HG03521 (cell line): ENCODE results near the gene CDK11A.
"Not testable (repeated sequence)": the region's sequence is repeated elsewhere in the genome, so short reads cannot be mapped to it uniquely, and the experiment has no call there.

Experiments
- ATAC-seq: cut with Tn5 transposase; IDR thresholded peaks from one replicate; pipeline ENCODE4 v1.9.1; 2021; ENCODE audit warnings: mild to moderate bottlenecking, moderate library complexity; ENCODE audit not compliant: unreplicated experiment

CDK11A gene

DNA sequence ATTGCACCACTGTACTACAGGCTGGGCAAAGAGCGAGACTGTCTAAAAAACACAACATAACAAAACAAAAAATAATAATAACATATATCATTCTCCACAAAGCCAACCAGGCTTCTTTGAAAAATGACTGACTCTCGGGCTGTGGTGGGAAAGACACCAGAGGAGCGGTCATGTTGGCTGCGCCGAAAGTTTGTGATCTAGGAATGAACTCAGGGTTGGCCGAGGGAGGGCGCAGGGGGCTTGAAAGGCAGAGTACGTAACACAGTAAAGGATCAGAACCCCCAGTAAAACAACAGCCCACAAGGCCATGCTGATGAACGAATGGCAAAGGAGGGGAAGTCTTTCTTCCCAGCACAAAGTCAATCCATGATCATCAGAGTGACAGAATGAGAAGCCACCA, 36.3 kb downstream of the CDK11A start:
- no peak for ATAC-seq

DNA sequence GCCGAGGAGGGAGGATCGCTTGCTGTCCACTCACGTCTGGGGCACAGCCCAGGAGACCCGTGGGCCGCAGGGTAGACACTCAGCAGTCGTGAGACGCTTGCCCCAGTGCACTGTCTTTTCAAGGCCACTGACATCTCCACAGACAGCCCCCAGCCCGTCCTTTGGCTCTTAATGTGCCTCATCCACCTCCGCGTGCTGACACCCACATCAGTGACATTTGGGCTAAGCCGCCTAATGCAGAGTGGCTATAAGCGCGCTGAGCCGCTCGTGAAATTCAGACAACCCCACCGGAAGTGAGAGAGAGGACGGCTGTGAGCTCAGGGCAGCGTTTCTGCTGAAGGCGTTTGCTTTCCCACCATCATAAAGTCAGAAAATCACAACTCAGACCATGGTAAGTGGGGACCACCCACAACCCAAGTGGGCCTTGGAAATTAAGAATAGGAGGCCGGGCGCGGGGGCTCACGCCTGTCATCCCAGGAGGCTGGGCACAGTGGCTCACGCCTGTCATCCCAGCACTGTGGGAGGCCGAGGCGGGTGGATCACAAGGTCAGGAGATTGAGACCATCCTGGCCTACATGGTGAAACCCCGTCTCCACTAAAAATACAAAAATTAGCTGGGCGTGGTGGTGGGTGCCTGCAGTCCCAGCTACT, 40.0 kb downstream of the CDK11A start:
- ATAC-seq, result no peak

DNA sequence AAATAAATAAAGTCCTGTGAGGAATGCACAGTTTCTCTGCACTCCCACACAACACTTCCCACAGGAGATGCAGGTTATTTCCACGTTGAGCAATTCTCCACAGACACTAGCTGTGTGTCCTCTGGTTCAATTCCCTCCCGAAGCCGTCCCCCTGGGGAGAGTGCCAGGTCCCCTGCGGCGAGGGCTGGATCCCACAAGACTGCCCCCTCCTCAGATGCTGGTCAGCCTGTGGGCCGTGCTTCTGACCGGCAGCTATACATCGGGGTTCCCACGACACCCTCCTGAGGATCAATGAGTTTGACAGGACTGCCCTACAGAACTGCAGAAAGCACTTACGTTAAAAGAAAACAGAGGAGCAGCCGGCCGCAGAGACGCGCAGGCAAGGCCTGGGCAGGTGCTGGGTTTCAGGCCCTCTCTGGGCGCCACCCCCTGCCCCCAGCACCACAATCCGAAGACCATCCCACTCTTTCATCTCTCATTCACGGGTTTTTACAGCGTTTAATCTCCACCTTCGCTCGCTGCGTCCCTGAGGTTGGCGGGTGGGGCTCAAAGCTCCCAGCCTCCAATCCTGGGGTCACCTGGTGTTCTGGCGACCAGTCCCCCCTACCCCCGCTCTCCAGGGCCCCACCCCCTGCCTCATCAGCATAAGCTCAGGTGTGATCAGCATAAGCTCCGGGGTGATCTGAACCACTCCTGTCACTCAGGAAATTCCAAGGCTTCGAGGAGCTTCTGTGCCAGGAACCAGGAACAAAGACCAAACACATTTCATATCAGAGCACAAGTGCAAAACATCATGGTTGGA, 40.9 kb downstream of the CDK11A start:
- ATAC-seq, result no peak

DNA sequence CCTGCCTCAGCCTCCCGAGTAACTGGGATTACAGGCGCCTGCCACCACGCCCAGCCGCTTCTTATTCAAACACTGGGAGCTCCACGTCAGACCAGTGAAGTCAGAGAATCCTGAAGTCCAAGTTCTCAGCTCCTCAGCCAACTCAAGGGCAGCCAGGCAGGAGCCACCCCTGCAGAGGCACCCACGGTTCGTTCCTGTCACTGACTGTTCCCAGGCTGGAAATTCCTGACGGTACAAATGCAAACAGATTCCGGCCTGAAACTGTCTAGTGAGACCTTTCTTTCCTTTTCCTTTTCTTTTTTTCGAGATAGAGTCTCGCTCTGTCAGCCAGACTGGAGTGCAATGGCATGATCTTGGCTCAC, 43.3 kb downstream of the CDK11A start:
- no peak for ATAC-seq

DNA sequence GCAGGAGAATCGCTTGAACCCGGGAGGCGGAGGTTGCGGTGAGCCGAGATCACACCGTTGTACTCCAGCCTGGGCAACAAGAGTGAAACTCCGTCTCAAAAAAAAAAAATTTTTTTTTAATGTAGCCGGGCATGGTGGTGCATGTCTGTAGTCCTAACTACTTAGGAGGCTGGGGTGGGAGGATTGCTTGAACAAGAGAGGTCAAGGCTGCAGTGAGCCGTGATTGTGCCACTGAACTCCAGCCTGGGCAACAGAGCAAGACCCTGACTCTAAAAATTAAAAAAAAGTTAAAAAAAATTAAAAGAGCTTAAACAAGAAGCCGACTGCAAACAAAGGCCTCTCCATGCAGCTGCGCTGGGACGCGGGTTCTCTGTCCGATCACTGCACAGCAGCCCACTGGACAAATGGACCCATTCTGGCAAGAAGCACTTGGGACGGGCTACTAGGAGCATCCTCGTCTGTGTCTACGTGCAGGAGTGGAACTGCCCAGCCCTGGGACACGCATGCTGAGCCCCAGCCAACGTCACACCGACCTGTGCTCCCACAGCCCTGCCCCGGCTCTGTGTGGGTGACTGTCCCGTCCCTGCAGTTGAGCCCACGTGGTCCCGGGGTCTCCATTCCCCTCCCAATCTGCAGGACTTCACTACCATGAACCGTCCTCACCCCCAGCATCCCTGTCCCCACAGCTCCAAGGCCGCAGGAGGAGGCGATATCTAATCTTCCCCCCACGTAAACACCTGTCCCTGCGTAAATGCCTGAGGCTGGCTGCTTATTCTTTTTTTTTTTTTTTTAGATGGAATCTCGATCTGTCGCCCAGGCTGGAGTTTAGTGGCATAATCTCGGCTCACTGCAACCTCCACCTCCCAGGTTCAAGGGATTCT, 43.9 kb downstream of the CDK11A start:
- no peak for ATAC-seq

DNA sequence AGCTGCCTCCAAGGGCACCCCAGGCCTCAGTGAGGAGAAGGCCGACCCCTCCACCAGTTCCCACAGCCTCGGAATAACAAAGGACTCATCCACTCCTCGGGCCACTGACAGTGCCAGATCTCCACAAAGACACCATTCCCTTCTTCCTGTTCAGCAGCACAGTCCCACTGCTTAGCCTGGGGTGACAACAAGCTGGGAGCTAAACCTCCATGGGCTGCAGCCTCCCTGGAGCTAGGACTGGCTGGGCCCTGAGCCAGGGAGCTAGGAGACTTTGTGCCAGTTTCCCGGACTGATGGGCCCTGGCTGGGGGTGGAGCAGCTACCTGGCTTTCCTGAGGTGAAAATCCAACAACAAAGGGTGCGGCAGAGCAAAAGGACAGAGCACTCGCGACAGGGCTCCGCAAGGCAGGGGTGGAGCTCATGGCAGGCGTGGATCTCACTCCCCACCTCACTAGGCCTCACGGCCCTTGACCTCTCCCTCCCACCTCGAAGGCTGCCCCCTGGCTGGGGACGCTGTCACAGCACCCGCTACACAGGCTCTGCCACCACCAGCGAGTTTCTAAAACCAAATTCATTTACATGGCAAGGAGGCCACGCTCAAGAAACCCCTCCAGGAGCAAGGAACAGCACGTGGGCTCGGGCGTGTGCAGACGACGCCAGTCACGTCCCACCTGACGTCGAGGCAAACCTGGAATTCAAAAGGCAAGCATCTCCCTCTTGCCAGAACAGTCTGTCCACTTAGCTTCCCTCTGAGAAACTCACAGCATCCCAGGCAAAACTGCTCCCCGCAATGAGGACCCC, 45.4 kb downstream of the CDK11A start:
- no peak for ATAC-seq

DNA sequence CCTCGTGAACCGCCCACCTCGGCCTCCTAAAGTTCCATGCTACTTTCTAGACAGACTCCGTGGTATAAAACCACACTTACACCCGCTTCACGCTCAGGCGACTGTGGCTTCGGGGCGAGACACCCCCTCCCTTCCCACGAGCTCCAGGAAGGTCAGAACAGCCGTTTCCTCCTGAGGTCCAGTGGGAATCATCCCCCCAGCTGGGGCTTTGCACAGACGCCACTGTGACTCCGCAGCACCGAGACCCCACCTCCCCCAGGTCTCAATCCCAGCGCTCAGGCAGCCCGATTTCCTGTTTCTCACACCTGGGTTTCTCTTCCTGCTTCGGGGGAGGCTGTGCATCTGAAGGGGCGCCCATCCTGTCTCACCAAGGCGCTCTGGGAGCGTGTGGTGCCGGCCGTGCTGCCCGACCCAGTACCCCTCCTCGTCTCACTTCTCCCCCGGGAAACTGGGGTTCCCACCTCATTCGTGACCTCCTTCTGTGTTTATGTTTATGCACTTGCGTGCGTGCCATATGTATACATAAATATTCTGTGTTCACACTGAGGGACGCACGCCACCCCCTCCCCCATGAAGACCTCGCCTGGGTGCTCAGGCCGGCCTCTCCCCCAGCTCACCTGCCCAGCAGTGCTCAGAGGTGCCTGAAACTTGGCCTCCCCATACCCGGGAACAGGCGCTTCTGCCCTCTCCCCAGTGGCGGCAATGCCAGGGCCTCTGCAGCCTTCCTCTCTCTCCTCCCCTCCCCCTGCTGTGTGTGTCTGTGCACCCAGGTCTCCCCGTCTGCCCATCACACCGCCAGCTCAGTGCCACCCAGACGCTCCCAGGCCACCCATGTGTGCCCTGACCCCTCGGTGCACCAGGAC, 46.2 kb downstream of the CDK11A start:
- ATAC-seq, result peak; percentile 57

DNA sequence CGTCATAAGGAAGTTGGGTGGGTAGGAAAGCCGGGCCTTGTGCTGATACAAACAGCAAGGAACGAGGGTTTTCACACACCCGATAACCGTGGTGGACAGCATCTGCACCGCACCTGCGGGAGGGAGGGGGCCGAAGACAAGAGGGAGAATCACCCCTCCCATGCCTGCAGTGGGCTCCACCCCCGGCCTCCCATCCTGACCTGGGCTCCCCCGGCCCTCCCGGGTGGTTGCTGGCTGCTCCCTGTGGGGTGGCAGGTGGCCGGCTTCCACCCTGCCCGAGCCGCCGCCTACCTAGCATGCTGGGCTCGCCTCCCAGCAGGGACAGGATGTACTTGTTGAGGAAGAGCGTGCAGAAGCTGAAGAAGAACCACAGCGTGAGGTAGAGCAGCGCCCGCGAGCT, 48.1 kb downstream of the CDK11A start:
- ATAC-seq, result not testable (repeated sequence)

DNA sequence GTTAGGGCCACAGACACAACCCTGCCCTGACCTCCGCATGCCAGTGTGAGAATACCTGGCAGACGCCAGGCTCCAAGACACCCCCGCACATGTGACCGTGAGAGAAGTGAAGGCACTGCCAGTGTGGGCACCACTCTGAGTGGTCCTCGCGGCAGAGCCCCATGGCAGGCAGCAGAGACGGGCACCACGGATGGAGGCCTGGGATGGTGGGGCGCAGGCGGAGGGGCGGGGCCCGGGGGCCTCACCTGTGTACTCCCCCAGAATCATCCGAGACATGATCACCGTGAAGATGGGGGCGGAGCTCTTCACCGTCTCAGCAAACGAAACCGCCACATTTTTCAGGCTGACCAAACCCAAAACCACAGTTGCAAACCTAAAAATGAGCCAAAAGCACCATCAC, 48.9 kb downstream of the CDK11A start:
- ATAC-seq, result not testable (repeated sequence)

DNA sequence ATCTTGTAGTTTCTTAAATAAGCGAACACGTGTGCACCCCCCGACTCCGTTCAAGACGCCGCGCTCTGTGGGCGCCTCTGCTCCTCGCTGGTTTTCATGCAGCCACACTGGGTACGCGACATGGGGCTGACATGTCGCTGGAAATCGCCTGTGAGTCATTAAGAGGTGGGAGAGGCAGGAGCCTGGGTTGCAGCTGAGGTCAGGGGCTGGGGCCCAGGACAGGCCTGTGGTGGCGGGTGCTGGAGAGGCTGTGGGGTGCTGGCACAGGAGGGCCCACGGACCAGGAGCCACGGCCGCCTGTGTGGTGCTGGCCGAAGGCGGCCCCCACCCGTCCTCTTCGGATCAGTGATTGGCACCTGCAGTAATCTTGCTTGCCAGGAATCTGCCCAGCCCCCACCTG, 49.4 kb downstream of the CDK11A start:
- not testable (repeated sequence) for ATAC-seq

DNA sequence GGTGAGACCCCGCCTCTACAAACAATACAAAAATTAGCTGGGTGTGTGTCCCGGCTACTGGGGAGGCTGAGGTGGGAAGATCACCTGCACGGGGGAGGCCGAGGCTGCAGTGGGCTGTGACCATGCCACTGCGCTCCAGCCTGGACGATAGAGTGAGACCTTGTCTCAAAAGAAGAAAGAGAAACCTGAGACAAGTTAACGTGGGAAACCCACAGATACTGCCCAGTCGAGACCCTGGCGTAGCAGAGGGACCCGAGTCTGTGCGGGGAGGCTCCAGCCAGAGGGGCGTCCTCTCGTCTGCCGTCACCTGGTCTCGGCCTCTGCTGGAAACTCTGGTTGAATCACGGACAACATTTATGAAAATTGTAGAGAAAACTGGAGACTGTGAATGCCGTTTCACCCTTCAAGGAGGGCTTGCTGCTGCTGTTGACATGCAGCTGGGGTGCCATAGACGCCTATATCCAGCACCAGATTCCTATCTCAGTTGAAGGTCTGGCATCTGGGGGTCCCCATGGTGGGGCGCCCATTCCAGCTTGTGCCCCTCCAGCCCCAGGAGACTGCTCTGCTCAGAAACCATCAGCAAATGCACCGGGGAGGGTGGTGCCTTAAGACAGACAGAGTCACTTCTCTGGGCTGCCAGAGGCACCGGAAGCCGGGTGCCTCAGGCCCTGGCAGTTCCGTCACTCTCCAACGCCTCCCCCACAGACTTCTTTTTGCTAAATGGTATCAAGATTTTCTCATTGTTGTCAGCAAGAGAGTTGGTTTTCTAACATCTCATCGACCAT, 51.8 kb downstream of the CDK11A start:
- ATAC-seq, result no peak

DNA sequence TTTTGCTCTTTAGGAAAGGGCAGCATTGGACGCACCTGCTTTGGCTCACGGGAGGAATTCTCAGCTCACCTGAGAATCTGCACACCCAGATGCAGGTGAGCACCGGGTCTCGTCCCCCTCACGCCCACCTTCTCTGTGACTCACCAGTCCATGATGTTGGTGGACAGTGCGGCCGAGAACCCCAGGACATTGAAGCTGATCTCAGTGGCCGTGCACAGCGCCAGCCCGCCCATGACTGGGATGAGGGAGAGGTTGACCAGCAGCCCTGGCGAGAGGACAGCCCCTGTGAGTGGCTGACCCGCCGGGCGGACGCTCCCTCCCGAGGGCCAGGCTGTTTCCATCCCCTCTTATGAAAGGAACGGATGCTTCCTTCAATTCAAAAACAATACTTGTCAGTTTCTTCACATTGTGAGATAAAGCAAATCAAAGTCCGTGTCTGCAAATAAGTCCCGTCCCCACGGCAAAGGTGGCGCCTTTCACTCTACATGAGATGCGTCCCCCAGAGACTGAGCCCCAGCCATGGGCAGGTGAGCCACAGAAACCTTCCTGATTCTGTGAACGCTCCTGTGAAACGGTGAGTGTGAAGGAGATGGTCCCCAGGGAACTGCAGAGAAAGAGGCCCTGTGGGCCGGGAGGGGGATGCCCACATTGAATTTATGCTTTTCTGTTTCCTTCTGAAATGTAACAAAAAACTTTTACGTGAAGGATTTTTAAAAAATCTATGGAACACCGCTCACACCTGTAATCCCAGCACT, 52.6 kb downstream of the CDK11A start:
- ATAC-seq, result no peak

DNA sequence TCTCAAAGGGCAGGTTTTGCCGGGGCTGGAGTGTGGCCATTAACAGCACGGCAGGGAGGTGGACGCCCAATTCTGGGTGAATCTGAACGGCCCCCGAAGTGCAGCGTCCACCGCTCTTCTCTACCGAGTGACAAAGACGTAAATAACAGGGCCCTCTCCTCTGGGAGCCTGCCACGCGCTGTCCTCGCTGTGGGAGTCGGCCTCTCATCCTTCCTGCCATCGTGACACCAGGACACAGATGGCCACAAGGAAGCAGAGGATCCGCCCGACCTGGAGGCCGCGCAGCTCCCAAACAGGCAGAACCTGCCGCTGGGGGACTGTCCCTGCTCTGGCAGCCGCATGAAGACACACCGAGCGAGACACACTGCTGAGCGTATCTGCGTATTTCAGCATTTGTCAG, 53.3 kb downstream of the CDK11A start:
- no peak for ATAC-seq

DNA sequence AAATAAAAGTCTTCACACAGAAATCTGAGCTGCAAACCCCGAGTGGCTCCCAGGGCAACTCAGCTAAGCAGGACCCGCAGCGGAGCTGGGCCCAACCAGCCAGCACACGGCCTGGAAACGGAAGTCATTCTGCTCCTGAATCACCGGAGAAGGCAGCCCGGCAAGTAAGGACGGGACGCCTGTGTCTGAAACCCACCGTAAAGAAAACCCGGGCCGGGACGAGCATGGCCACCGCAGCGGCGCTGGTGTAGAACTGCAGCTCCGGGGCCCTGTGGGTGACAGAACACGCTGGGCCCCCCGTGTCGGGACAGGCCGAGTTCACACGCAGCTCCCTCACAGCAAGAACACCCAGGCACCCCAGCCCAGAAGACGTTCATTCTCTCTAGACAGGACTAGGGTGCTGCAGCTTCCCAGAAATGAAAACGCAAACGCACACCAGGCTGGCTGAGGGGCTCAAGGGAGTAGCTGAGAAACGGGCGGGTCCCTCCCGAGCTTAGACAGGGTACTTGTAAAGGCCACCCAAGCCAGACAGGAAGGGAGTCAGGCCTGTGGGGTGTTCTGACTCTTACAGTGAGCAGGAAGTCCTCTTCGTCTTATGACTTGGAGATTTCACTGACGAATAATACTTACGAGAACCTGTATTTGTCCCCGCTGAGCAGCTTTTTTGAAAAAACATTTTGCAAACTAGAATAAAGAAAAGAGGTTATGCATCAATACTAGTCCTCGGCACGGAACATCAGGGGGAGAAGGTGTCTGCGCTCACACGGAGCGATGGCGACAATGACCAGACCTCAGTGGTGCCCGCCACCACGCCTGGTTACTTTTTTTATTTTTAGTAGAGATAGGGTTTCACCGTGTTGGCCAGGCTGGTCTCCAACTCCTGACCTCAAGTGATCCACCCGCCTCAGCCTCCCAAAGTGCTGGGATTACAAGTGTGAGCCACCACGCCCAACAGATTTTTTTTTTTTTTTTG, 54.4 kb downstream of the CDK11A start:
- no peak for ATAC-seq

DNA sequence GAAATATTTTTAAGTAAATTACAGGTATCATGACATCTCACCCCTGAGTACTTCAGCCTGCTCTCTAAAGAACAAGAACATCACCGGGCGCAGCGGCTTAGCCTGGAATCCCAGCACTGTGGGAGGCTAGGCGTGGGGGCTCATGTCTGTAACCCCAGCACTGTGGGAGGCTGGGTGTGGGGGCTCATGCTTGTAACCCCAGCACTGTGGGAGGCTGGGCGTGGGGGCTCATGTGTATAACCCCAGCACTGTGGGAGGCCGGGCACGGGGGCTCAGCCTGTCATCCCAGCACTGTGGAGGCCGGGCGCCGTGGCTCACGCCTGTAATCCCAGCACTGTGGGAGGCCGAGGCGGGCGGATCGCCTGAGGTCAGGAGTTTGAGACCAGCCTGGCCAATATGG, 57.6 kb downstream of the CDK11A start:
- ATAC-seq, result no peak

DNA sequence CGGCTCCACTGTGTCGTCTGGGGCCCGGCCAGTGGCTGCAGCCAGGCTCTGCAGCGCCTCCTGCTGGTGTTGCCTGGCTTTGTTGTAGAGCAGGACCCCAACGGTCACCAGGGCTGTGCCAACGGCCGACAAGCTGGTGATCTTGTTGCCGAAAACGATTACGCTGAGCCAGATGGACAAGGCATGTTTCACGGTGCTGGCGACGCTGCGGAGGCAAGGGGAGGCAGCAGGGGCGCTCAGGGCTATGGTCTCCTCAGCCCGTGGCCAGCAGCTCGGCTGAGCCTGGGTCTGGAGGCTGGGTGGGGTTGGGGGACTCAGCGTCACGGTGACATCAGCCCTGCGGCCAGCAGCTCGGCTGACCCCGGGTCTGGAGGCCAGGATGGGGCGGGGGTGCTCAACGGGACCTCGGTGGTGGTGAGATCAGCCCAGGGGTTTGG, 58.3 kb downstream of the CDK11A start:
- ATAC-seq, result no peak
